NOMO-1 treated with DMSO at 0.1 percent for 48 hours (cell line): ENCODE data around the gene MAP4K2.
"Not testable (repeated sequence)": the region's sequence is repeated elsewhere in the genome, so short reads cannot be mapped to it uniquely, and the experiment has no call there.

ENCODE experiments used
- DNase-seq: peaks from one replicate; lab custom pipeline; 2025; ENCODE audit not compliant: unreplicated experiment; lab: John Stamatoyannopoulos, UW

MAP4K2 gene

GRCh38 chr11:64838600-64839334, 35.8 kb upstream of the MAP4K2 start:
- no peak for DNase-seq

GRCh38 chr11:64837887-64838351, 34.9 kb upstream of the MAP4K2 start:
- DNase-seq: no peak

- DNase-seq: no peak
Measured at GRCh38 chr11:64836448-64837072, 33.5 kb upstream of the MAP4K2 start.

- no peak for DNase-seq
Measured at GRCh38 chr11:64835616-64836447, 32.8 kb upstream of the MAP4K2 start.

GRCh38 chr11:64834723-64835615, 32.0 kb upstream of the MAP4K2 start:
- DNase-seq: no peak

GRCh38 chr11:64834031-64834722, 31.2 kb upstream of the MAP4K2 start:
- DNase-seq: no peak

- DNase-seq: no peak
Measured at GRCh38 chr11:64833509-64833908, 30.5 kb upstream of the MAP4K2 start.

- no peak for DNase-seq
Measured at GRCh38 chr11:64833198-64833502, 30.1 kb upstream of the MAP4K2 start.

GRCh38 chr11:64832467-64833197, 29.6 kb upstream of the MAP4K2 start:
- DNase-seq: no peak

- DNase-seq: no peak
Measured at GRCh38 chr11:64831411-64831891, 28.4 kb upstream of the MAP4K2 start.

GRCh38 chr11:64829536-64830251, 26.7 kb upstream of the MAP4K2 start:
- DNase-seq: no peak

- no peak for DNase-seq
Measured at GRCh38 chr11:64827451-64827839, 24.4 kb upstream of the MAP4K2 start.

- no peak for DNase-seq
Measured at GRCh38 chr11:64826578-64827450, 23.8 kb upstream of the MAP4K2 start.

- DNase-seq: no peak
Measured at GRCh38 chr11:64826062-64826461, 23.0 kb upstream of the MAP4K2 start.

GRCh38 chr11:64823568-64824119, 20.6 kb upstream of the MAP4K2 start:
- DNase-seq: no peak

- no peak for DNase-seq
Measured at GRCh38 chr11:64817476-64817875, 14.5 kb upstream of the MAP4K2 start.

- not testable (repeated sequence) for DNase-seq
Measured at GRCh38 chr11:64815433-64815832, 12.4 kb upstream of the MAP4K2 start.
